Common myeloid progenitor, CD34-positive (primary cell): ENCODE results near the gene TAF8.

Source experiments
- CTCF ChIA-PET: fragments of 350-600 bp; sonication (Branson Sonifier 250); formaldehyde crosslinking; loops from one replicate; lab custom pipeline; 2021; ENCODE audit warnings: antibody characterized with exemption; lab: Charles Lee
- POLR2A ChIA-PET: fragments of 350-600 bp; sonication (Branson Sonifier 250); formaldehyde crosslinking; loops from one replicate; lab custom pipeline; 2021; ENCODE audit warnings: antibody characterized with exemption; lab: Charles Lee
- DNase-seq, 3 donors: peaks; one replicate each; pipeline versions ENCODE4 v3.0.0 to v3.0.0-alpha.2; 2013
- H3K27ac ChIP-seq, 2 experiments: 1 replicate in 1 of 2; 2 replicates in 1 of 2; pipeline ENCODE4 v1.7.0; 2013; ENCODE audit warnings: inconsistent platforms in 2 of 2, low read length in 2 of 2, mild to moderate bottlenecking in 2 of 2, low read depth in 1 of 2, moderate library complexity in 1 of 2; ENCODE audit not compliant: severe bottlenecking in 2 of 2, insufficient read depth in 1 of 2, poor library complexity in 1 of 2
- H3K27me3 ChIP-seq, 5 experiments: replicated peaks in 2 of 5; 1 replicate in 3 of 5; 2 replicates in 2 of 5; pipeline versions ENCODE4 v1.6.1 to v1.7.0; 2013; ENCODE audit warnings: low read length in 4 of 5, mild to moderate bottlenecking in 2 of 5, moderate library complexity in 2 of 5, inconsistent platforms in 1 of 5; ENCODE audit not compliant: insufficient read depth in 5 of 5, control insufficient read depth in 4 of 5
- H3K36me3 ChIP-seq, 4 experiments: 1 replicate in 2 of 4; 2 replicates in 2 of 4; pipeline versions ENCODE4 v1.6.1 to v1.7.0; 2013; ENCODE audit warnings: low read length in 3 of 4, control low read depth in 1 of 4, mild to moderate bottlenecking in 1 of 4; ENCODE audit not compliant: control insufficient read depth in 4 of 4, insufficient read depth in 4 of 4
- H3K4me1 ChIP-seq, 4 experiments: 1 replicate in 3 of 4; 2 replicates in 1 of 4; pipeline versions ENCODE4 v1.6.1 to v1.7.1; 2013; ENCODE audit warnings: low read length in 3 of 4, mild to moderate bottlenecking in 3 of 4, control low read depth in 1 of 4, inconsistent platforms in 1 of 4, moderate library complexity in 1 of 4; ENCODE audit not compliant: control insufficient read depth in 4 of 4, insufficient read depth in 4 of 4; ENCODE audit errors: control extremely low read depth in 1 of 4
- H3K4me3 ChIP-seq, 7 experiments: 1 replicate in 4 of 7; 2 replicates in 3 of 7; pipeline versions ENCODE4 v1.5.1 to v1.7.0; 2013; ENCODE audit warnings: mild to moderate bottlenecking in 7 of 7, low read length in 6 of 7, moderate library complexity in 6 of 7, inconsistent platforms in 2 of 7, low read depth in 2 of 7, control low read depth in 1 of 7; ENCODE audit not compliant: insufficient read depth in 4 of 7, control insufficient read depth in 1 of 7; ENCODE audit errors: extremely low read depth in 1 of 7
- H3K9me3 ChIP-seq, 5 experiments: 1 replicate in 4 of 5; 2 replicates in 1 of 5; pipeline versions ENCODE4 v1.6.1 to v1.7.1; 2013; ENCODE audit warnings: low read length in 4 of 5, mild to moderate bottlenecking in 2 of 5, inconsistent platforms in 1 of 5, low read depth in 1 of 5, moderate library complexity in 1 of 5; ENCODE audit not compliant: control insufficient read depth in 4 of 5, insufficient read depth in 2 of 5; ENCODE audit errors: control extremely low read depth in 1 of 5
- WGBS: methylation state at CpG from one replicate; pipeline ENCODE4 v1.1.5; 2013; ENCODE audit not compliant: insufficient coverage; 5-methylcytosine and 5-hydroxymethylcytosine counted together

The TAF8 gene

DNA sequence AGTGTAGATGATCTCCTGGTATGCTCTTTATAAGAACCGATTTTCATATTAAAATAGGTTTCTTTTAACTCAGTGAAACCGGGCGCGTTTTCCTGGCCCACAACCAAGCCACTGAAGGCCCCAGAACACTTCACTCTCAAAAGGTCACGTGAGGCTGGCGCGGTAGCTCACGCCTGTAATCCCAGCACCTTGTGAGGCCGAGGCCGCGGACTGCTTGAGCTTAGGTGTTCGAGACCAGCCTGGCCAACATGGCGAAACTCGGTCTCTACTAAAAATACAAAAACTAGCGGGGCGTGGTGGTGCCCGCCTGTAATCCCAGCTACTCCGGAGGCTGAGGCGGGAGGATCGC lies 402 bp upstream of the TAF8 start:
- Histone ChIP-seq H3K27me3 (no peaks in the 10 kb centered on the region), H3K4me3 (peak overlapping the region in 5 of 7 experiments; percentile 26 to 98 (median 90)), H3K9me3 (no peaks in the 10 kb centered on the region), H3K4me1 (peaks cover 29 to 66% (median 58%) of the 10 kb centered on the region in 4 experiments), H3K36me3 (peaks cover 0 to 15% (median 8%) of the 10 kb centered on the region in 4 experiments), H3K27ac (no peak overlapping the region)
- CTCF ChIA-PET, result interaction anchor here (0.8 to 16.8 kb wide), 7 partner anchors 8 to 264 kb away, joined by 3 to 180 read pairs (median 4); partner anchors contain the start of genes CCND3 and TOMM6
- WGBS, result 35% methylated on average over 20 of the region's 20 CpGs
- POLR2A ChIA-PET, result interaction anchor here (0.8 to 1.8 kb wide), 5 partner anchors 10 to 829 kb away, joined by 3 to 5 read pairs (median 4); partner anchors contain the start of genes CCND3, RPL7L1 and TOMM6
- peak in 2 of 3 donors; percentile 46 to 56 for DNase-seq

DNA sequence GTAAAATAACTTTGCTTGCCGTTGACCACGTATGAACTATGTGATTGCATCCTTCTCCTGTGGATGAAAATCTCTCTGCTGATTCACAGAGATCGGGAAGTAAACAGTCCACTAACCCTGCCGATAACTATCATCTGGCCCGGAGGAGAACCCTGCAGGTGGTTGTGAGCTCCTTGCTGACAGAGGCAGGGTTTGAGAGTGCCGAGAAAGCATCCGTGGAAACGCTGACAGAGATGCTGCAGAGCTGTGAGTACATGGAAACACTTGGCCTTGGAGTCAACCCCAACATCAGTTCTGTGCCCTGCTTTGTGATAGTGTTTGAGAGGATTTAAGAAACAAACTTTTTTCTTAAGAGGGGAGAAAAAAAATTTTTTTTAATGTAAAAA lies 937 bp downstream of the TAF8 start:
- POLR2A ChIA-PET, result interaction anchor here (0.6 to 1.8 kb wide), 4 partner anchors 109 to 828 kb away, joined by 3 to 5 read pairs (median 4); partner anchors contain the start of genes CCND3, RPL7L1, TOMM6 and USP49
- 49% methylated on average over 5 of the region's 8 CpGs for WGBS

DNA sequence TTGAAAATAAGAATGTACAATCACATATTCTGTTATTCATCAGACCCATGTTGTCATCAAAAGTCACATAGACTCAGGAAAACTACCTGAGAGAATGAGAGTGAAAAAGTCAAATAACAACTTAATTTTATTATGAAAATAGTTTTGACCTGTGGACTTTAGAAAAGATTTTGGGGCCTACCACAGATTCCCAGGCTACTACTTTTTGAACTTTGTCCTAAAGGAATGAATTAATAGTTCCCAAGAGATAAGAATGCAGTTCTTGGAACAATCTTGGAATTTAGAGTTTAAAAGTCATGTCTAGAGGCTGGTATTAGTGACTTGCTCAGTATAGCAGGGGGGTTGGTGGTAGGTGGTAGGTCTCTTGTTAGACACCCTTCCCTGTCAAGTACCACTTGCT lies 3.3 kb downstream of the TAF8 start:
- no peak overlapping the region for H3K4me3 ChIP-seq
- POLR2A ChIA-PET, result no interaction called here

More for the DNA sequence above, 937 bp downstream of the TAF8 start:
- peaks cover 9 to 29% (median 19%) of the 10 kb centered on the region in 4 experiments for H3K36me3 ChIP-seq
- no peaks in the 10 kb centered on the region for H3K27me3 ChIP-seq
- CTCF ChIA-PET, result interaction anchor here (0.9 to 16.8 kb wide), 5 partner anchors 17 to 275 kb away, joined by 3 to 180 read pairs (median 4); partner anchors contain the start of genes CCND3 and TOMM6
- peak overlapping the region; percentile 72 to 91 for H3K27ac ChIP-seq
- no peaks in the 10 kb centered on the region for H3K9me3 ChIP-seq
- DNase-seq, result no peak
- H3K4me3 ChIP-seq, result peak overlapping the region in 6 of 7 experiments; percentile 89 to 98 (median 94)
- H3K4me1 ChIP-seq, result peaks cover 21 to 53% (median 44%) of the 10 kb centered on the region in 4 experiments

DNA sequence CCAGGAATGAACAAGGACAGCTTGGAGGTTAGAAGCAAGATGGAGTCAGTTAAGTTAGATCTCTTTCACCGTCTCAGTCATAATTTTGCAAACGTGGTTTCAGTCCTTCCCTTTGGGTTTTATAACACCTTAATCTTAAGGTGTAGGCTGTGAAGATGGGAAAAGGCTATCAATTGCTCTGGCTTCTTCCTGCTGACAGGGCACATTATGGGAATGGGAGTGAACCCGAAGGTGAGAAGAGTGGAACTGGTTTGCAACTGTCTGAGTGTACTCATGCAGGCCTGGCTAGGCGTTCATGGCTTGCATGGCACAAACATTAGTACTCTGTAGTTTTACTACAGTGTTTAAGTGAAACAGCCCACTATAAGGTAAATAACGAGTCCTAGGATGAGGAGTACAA lies 9.4 kb downstream of the TAF8 start:
- no peak overlapping the region for H3K4me3 ChIP-seq
- no peak overlapping the region for H3K27ac ChIP-seq
- no peaks in the 10 kb centered on the region for H3K27me3 ChIP-seq
- CTCF ChIA-PET, result no interaction called here
- H3K36me3 ChIP-seq, result peaks cover 31 to 84% (median 53%) of the 10 kb centered on the region in 4 experiments
- POLR2A ChIA-PET, result interaction anchor here (0.6 to 1.5 kb wide), 2 partner anchors 9 to 53 kb away, joined by 4 to 6 read pairs; partner anchors contain the start of gene TAF8
- H3K4me1 ChIP-seq, result no peaks in the 10 kb centered on the region
- no peak for DNase-seq
- H3K9me3 ChIP-seq, result peaks cover 0 to 3% (median 0%) of the 10 kb centered on the region in 5 experiments
- WGBS, result 95% methylated on average over 3 of the region's 5 CpGs

More for the DNA sequence above, 3.3 kb downstream of the TAF8 start:
- CTCF ChIA-PET, result interaction anchor here (1.1 to 1.4 kb wide), 3 partner anchors 9 to 161 kb away, joined by 3 to 5 read pairs (median 4); no protein-coding TSS in a partner anchor
- no peaks in the 10 kb centered on the region for H3K9me3 ChIP-seq
- no peaks in the 10 kb centered on the region for H3K27me3 ChIP-seq
- peaks cover 16 to 52% (median 37%) of the 10 kb centered on the region in 4 experiments for H3K36me3 ChIP-seq
- H3K4me1 ChIP-seq, result peaks cover 5 to 32% (median 22%) of the 10 kb centered on the region in 4 experiments
- DNase-seq, result no peak
- no peak overlapping the region for H3K27ac ChIP-seq

DNA sequence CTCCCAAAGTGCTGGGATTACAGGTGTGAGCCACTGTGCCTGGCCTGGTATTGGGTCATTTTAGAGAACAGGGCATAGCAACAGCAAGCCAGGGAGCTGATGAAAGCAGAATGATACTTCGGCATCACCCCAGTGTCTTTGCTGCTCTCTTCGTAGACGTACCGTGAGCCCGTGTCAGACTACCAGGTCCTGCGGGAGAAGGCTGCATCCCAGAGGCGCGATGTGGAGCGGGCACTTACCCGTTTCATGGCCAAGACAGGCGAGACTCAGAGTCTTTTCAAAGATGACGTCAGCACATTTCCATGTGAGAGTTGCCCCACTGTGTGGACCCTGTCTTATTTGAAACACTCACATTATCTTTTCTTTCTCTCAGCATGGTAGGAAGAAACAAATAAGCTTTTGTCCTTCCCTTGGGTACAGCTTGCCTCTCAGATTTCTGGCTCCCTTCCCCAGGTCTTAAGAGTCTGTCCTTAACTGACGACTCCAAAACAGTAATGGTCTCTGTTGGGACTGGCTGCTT lies 15.9 kb downstream of the TAF8 start:
- no peaks in the 10 kb centered on the region for H3K9me3 ChIP-seq
- POLR2A ChIA-PET, result interaction anchor here (0.5 kb wide), 1 partner anchor 96 kb away, joined by 3 read pairs; no protein-coding TSS in a partner anchor
- CTCF ChIA-PET, result interaction anchor here (0.9 to 2.7 kb wide), 4 partner anchors 8 to 38 kb away, joined by 3 to 8 read pairs (median 6); no protein-coding TSS in a partner anchor
- no peak for DNase-seq
- peaks cover 14 to 80% (median 56%) of the 10 kb centered on the region in 4 experiments for H3K36me3 ChIP-seq
- H3K27ac ChIP-seq, result no peak overlapping the region
- WGBS, result 98% methylated on average over 13 of the region's 13 CpGs
- H3K27me3 ChIP-seq, result no peaks in the 10 kb centered on the region
- H3K4me1 ChIP-seq, result no peaks in the 10 kb centered on the region
- no peak overlapping the region for H3K4me3 ChIP-seq

DNA sequence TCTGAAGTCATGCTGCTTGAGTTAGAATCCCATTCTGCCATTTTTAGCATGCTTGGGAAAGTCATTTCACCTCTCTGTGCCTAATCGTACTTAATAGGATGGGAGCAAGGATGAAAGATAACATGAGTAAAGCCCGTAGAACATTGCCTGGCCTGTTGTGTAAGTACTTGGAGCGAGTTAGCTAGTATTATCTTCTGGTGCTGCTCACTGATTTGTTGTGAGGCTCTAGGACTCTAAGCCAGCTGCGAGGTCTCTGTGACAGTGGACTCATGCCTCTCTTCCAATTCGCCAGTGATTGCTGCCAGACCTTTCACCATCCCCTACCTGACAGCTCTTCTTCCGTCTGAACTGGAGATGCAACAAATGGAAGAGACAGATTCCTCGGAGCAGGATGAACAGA lies 17.8 kb downstream of the TAF8 start:
- no peak for DNase-seq
- 98% methylated on average over 7 of the region's 7 CpGs for WGBS
- Histone ChIP-seq H3K27ac (no peak overlapping the region), H3K4me3 (no peak overlapping the region), H3K4me1 (no peaks in the 10 kb centered on the region), H3K27me3 (no peaks in the 10 kb centered on the region), H3K9me3 (no peaks in the 10 kb centered on the region), H3K36me3 (peaks cover 17 to 83% (median 61%) of the 10 kb centered on the region in 4 experiments)
- ChIA-PET CTCF (interaction anchor here (0.9 to 1.1 kb wide), 3 partner anchors 8 to 96 kb away, joined by 3 to 5 read pairs (median 4); partner anchors contain the start of gene TAF8), POLR2A (no interaction called here)
